Left kidney (tissue), 2 donors: ENCODE results near the gene RABEP1. TPM values are rescaled to one million over a fixed set of nuclear protein-coding genes. Genes with fewer than 3 reads are reported as not detected.

Experiments used
- DNase-seq: peaks from one replicate; pipeline ENCODE4 v3.0.0-alpha.2; 2013
- polyA plus RNA-seq: library from polyadenylated mRNA; unstranded; fragments of 120-200 nt; gene quantifications from one replicate; pipeline ENCODE4 v1.2.1, GENCODE V29; 2013; ENCODE audit not compliant: insufficient read length

The RABEP1 gene
- polyA plus RNA-seq, 1 donor: 76.8 TPM

DNA sequence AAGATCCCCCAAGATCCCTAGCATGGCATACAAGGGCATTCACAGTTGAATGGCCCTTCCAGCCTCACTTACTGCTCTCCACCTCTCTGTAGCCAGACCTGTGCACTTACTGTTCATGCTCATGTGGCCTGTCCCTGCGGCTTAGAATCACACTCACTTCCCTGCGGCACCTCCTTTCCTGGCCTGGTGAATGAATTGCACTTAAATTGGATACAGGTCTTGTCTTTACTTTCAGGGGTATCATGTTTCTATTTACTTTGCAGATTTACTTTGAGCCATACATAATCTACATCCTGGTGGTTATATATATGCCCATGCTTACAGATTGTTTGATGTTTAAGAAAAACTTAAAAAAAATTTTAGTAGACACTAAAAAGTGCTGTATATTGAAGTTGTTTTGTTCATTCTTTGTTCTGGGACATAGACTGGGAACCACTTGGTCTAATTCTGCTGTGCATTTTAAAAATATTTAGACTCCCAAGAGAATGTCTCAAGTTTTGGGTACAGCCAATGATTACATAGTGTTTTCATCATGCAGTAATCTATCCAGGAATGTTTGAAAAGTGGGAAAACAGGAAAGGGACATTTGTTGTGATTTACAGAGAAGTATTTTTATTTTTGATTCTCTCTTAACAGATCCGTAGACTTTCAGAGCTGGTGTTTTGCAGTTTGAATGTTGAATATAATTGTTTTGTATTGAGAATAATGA, 73.5 kb downstream of the RABEP1 start:
- DNase-seq: no peak

DNA sequence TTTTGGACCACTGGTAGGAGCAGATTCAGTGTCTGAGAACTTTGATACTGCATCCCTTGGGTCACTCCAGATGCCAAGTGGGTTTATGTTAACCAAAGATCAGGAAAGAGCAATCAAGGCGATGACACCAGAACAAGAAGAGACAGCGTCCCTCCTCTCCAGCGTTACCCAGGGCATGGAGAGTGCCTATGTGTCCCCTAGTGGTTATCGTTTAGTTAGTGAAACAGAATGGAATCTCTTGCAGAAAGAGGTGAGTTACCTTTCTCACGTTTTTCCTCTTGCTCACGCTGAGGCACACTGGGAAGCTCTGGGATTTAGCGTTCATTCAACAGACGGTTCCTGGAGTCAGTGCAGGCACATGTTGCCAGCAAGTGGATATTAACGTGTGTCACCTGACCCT, 79.3 kb downstream of the RABEP1 start:
- no peak for DNase-seq

DNA sequence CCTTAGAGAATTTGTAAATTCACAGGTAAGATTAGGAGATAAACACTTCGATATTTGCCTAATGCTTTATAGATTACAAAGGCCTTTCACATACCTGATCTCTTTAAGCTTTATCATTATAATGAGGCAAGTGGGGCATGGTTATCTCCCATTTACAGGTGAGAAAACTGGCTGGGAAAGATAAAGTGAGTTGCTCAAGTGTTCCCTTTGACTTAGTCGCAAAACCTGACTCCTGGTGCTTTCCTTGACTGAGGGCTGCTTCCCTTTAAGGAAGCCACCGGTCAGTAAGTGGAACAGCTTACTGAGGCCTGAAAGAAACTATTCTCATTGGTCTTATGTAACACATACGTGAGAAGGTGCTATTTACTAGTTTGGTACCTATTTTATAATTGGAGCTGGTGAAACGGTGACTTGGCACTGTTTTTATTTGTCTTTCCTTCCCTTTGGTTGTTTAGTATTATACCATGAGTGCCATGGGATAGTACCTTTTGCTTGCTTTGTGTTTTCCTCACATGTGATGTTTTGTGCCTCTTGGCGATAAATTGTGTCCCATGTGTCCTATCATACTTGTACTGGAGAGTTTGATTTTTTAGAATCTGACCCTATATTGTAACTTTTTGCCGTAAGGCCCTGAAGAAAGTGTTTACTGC, 80.2 kb downstream of the RABEP1 start:
- DNase-seq: no peak

DNA sequence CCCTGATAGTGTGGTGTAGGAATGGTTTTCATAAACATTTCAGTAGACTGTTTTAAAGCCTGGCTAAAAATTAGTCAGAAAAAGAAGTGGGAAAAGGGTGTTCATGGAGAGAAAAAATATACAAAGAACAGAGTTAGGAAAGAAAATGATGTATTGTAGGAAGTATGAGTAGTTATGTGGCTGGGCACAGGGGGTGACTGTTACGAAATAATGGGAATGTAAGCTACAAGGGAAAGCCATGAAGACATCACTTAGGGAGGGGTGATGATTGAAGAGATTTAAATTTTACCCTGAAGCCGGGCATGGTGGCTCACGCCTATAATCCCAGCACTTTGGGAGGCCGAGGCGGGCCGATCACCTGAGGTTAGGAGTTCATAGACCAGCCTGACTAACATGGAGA, 82.1 kb downstream of the RABEP1 start:
- DNase-seq: no peak

DNA sequence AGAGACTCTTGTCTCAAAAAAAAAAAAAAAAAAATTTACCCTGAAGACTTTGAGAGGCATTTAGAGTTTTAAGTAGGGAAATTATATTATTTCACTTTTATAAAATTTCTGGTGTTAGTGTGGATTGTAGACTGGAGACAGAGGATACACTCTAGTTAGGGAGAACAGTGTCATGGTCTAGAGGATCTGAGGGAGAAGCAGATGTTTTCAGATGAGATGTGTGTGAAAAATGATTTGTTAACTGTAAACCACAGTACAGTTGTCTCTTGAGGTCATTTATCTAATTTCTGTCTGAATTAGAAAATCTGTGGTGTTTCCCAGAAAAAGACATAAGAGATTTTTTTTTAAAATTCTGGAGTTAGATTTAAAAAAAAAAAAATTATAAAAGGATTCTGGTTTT, 82.6 kb downstream of the RABEP1 start:
- no peak for DNase-seq

DNA sequence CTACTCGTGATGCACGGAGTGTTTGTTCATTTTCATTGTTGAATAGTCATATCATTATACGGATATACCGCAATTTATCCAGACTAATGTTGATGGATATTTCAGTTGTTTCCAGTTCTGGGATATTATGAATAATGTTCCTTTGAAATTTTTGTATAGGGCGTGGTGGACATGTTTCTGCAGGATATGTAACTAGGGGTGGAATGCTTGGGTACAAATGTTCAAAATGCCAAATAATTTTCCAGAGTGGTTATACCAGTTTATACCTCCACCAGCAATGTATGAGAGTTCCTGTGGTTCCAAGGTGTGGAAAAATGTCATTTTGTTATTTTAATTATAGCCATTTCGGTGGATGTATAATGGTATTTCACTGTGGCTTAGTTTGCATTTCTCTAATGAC, 83.7 kb downstream of the RABEP1 start:
- DNase-seq: no peak

DNA sequence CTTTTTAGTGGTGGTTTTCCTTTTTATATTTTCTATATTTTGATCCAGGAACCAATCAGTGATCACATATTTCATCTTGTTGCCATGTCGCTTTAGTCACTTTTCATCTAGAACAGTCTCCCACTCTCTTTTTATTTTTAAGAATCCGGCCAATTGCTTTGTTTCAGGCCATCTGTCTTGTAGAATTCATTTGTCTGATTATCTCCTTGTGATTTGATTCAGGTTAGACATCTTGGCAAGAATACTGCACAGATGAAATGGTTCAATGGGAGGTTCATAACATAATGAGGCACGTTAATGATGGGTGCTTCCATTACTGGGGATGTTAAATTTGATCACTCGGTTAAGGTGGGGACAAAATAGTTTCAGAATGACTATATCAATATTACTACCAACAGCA, 88.3 kb downstream of the RABEP1 start:
- DNase-seq: no peak

DNA sequence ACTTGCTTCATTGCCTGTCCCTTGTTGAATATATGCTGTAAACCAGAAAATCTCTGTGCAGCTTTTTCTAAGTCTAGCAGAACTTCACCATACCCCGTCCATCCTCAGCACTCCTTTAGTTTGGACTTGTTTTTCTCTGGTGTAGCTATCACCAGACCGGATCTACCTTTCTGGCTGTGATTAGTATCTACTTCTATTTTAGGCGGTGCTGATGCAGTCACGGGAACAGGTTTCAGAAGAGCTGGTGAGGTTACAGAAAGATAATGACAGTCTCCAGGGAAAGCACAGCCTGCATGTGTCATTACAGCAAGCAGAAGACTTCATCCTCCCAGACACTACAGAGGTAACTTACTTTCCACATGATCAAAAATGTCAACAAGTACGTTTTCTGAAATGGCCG, 91.0 kb downstream of the RABEP1 start:
- no peak for DNase-seq

DNA sequence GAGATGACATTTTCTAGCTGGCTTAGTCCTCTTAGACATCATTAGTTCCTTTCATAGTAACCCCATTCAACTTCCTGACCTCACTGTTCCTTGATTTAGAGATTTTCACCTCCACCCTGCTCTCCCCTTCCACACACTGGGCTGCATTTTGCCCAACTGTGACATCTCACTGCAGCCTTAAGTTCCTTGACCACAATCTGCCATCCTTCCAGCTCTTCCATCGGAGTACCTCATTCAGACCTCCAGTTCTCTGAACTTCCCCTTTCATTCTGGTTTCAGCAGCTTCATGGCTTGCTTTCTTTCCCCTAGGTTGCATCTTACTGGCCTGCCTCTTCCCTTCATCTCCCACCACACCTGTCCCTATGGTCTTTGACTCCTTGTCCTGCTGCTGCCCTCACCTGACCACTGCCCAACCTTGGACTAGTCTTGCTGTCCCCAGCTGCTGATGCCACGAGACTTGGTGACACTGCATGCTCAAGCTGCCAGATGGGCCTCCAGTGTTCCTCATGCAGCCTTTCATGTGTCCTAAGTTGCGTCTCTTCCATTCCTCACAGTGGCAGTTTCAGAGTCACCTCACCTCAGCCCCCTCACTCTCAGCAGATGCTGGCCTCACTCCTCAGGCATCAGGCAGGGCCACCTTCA, 96.6 kb downstream of the RABEP1 start:
- no peak for DNase-seq

DNA sequence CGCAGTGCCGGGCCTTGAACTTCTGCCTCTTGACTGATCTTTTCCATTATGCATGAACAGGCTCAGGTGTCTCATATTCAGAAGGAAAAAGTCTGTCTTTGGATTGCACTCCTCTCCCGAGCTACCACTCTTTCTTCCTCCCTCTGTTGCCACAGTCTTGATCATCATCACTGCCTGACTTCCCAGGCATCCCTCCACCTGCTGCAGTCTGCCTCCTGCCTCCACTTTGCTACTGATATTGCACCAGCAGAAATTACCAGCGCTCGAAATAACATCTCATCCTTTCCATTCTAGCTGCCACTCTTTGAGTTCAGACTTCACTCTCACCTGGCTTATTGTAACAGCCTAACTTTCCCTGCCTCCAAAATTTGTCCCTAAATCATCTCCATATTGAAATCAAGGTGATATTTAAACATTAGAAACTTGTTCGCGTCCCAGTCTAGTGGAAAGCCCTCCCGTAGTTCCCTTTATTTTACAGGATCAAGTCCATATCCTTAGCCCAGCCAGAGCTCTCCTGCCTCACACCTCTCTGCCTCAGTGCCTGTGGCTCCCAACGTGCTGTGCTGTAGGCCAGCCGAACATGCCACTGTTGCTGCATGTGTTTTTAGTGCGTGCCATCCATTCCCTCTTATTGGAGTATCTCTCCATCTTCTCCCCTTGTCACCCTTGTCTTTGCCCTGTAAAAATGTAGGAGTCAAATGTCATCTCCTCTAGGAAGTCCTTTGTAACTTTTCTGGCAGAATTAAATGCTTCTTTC, 97.4 kb downstream of the RABEP1 start:
- DNase-seq: no peak

DNA sequence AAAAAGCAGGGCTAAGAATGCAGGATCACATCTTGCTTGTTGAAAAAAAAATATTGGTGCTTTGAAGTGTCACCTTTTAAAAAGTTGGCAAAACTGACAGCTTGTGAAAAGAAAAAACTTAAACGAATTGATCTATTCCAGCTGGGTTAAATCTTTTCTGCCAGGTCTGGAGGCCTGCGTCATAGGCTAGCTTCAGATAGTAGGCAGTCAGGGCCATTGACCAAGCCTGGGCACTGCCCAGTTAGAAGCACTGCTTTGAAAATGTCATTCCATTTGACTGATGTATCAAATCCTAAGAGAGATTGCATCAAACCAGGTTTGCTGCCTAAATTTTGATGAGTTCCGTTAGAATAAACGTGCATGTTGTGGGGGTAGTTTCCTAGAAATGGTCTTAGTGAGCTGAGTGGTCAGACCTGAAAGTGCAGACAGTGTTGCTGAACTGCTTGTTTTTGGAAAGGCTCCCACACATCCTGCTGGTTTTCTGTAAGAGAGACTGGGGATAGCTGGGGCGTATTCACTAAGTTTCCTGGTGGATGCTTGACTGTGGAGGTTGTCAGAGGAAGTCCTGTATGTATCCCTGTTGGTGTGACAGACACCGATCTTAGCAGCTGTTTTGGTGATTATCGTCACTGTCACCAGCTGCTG, 98.5 kb downstream of the RABEP1 start:
- DNase-seq: no peak

DNA sequence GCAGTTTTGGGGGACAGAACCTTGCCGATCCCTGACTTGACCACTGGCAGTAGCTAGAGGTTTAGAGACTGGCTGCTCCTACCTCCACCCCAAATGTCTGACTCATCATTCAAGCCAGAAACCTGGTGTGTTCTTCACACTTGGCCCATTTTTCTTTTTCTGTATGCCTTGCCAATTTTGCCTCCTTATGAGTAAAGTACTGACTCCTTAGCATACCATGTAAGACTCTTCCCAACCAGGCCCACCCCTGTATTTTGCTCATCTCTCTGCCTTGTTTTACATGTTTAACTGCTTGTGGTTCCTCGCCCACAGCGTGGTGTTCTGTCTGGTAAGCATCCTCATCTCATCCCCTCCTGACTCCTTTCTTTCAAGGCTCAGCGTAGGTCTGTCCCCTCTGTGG, 99.5 kb downstream of the RABEP1 start:
- no peak for DNase-seq

DNA sequence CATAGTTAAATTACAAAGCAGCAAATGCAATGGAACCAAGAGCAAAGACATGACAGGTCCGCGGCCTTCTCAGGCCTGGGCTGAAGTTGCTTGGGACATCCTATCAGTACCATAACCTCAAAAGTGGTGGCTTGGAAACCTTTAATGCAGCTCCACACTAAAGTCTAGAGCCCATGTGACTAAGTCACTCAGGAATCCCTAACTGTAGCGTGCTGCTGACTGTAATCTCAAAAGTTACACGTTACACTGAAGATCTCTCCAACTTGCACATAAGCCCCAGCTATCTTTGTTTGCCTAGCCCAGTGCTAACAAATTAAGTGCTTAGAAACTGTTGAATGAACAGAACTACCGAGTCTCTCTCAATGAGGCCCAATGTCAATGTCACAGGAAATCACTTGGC, 109.6 kb downstream of the RABEP1 start:
- DNase-seq: no peak

DNA sequence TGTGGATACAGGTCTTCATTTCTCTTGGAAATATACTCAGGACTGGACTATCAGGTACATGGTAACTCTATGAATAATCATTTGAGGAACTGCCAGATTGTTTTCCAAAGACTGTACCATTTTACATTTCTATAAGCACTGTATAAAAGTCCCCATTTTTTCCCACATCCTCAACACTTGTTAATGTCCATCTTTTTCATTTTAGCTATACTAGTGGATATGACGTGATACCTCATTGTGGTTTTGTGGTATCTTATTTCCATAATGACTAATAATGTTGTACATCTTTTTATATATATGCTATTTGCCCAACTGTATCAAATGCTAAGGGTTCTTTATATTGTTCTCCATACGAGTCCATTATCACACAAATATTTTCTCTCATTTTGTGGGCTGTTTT, 114.5 kb downstream of the RABEP1 start:
- no peak for DNase-seq

DNA sequence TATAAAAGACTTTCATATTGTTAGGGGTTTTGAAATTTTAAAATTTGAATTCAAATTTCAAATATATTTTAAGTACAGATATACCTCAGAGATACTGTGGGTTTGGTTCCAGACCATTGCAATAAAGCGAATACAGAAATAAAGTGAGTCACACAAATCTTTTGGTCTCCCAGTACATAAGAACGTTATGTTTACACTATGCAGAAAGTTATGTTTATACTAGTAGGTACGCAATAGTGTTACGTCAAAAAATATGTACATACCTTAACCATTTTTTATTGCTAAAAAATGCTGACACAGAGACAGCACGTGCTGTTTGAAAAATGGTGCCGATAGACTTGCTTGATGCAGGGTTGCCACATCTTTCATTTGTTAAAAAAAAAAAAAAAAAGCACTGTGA, 117.7 kb downstream of the RABEP1 start:
- DNase-seq: no peak

DNA sequence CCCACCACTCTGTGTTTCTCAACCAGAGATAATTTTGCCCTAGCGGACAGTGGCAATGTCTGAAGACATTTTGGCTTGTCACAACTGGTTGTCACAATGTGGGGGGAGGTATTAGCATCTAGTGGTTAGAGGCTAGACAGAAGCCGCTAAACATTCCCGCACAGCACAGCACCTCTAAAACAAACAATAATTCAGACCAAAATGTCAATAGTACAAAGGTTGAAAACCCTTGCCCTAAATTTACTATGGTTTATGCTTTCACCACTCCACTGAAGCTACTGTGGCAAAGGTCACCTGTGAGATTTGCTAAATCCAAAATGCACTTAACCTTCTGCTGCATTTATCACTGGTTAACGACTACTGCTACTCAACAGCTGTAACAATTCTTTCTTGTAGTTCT, 123.3 kb downstream of the RABEP1 start:
- DNase-seq: no peak

DNA sequence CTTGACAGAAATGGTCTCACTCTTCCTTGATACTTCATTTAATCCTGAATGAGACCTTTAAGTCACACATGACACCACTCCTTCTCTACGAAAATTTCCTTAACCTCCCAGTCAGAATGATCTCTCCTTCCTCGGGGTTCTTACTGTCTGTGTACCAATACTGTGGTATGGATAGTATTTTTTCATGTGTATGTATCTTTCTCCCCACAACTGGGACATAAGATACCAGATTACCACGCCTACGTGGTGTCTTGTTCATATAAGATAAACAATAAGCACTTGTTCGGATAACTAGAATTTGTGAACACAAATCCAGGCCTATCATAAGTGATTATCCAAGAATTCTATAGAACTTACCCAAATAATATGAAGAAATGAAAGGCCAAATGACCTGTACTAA, 126.1 kb downstream of the RABEP1 start:
- no peak for DNase-seq

DNA sequence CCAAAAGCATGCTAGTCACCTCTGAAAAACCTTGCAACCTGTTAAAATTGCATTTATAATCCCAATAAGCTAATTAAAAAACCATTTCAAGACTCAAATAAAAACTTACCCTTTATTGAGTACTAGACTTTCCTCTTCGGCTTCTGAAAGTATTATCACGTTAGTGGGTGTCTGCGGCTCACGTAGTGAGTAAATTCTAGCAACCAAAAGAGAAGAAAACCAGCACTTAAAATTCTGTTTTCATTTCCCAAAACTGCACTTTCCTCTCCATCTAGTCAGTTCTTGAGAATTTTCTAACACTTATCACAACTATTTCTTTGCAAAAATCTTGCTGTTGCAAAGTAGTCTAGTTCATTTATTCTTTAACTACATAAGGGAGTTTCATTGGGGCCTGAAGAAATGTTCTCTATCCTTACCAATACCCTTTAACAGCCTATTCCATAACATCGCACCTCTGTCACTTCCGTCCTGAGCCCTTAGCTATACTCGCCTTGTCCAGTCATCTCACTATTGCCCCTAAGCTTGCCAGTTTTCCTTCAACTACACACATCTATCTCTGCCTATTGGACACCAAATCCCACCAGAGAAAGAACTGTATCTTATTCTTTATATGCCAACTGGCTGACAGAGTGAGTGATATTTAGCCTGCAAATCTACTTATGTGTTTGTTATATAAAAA, 128.6 kb downstream of the RABEP1 start:
- DNase-seq: no peak

DNA sequence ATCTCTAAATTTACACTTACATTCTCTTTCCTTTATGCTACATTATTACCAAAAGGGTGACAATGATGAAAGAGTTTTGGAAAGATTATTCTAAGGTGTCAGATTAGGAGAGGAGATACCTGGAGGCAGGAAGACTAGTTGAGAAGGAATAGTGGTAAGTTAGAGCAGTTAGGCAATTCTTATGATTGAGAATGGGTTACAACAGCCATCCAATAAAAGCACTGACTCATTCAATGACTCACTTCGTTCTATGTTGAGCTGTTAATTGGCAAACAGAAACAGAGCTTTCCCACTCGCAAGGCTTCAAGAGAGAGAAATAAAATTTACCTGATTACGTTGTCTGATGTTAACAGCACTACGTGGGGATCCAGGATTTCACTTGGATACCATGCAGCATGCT, 131.6 kb downstream of the RABEP1 start:
- DNase-seq: no peak

DNA sequence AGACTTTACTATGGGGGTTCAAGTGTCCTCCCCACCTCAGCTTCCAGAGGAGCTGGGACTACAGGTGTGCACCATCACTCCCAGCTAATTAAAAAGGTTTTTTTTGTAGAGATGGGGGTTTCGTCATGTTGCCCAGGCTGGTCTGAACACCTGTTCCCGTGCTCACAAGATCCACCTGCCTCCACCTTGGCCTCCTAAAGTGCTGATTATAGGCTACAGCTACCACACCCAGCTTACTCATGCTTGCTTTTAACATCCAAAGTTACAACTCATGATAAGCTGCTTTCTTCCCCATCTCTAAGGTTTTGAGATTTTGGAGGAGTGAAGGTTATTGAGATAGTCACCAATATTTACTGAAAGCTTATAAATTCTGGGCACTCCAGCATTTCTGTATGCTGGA, 134.8 kb downstream of the RABEP1 start:
- DNase-seq: no peak

DNA sequence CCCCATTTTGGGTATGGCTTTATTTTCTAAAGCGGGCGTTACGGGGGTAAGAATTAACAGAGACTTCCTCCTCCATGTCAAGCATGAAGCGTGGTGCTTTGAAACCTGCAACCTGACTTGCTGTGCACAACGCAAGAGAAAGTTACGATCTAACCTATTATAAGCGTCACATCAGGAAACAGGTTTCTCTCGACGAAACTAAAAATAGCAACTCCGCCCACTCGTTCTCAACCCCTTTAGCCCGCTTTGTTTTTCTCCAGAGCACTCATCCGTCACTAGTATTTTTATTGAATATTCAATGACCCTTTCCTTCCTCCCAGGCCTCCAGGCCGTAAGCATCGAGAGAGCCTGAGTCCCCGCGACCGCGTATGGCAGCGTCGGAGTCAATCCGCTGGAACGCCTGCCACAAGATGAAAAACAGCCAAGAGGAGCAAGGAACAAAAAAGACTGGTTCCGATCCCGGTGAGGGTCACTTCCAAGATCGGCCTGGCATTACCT, 136.8 kb downstream of the RABEP1 start:
- peak; percentile 65 for DNase-seq
